Neural progenitor cell (in vitro differentiated cells): Measurements from ENCODE around the gene PLA2G2C. TPM values are rescaled to one million over a fixed set of nuclear protein-coding genes. Genes with fewer than 3 reads are reported as not detected.

Experiments
- DNase-seq: peaks from one replicate; pipeline ENCODE4 v3.0.0-alpha.2; 2016; ENCODE audit warnings: low spot score
- H2AFZ ChIP-seq: fragments of 200-600 bp; sonication (generic); replicated peaks from 2 replicates; pipeline ENCODE4 v1.6.1; 2016; ENCODE audit warnings: antibody characterized with exemption
- H3F3A ChIP-seq: fragments of 200-600 bp; sonication (generic); 2 replicates; pipeline ENCODE4 v1.6.1; 2016; ENCODE audit warnings: antibody characterized with exemption, low read depth
- H3K27ac ChIP-seq: fragments of 200-600 bp; sonication (generic); 2 replicates; pipeline ENCODE4 v1.5.1; 2016; ENCODE audit warnings: mild to moderate bottlenecking
- H3K27me3 ChIP-seq: fragments of 200-600 bp; sonication (generic); 2 replicates; pipeline ENCODE4 v1.6.1; 2016; ENCODE audit warnings: mild to moderate bottlenecking, moderate library complexity
- H3K36me3 ChIP-seq: fragments of 200-600 bp; sonication (generic); 2 replicates; pipeline ENCODE4 v1.5.1; 2016
- H3K4me1 ChIP-seq: fragments of 200-600 bp; sonication (generic); 2 replicates; pipeline ENCODE4 v1.6.1; 2016; ENCODE audit warnings: mixed run types
- H3K4me2 ChIP-seq: fragments of 200-600 bp; sonication (generic); 2 replicates; pipeline ENCODE4 v1.6.1; 2016
- H3K4me3 ChIP-seq: fragments of 200-600 bp; sonication (generic); 2 replicates; pipeline ENCODE4 v1.5.1; 2016
- H3K79me2 ChIP-seq: fragments of 200-600 bp; sonication (generic); 2 replicates; pipeline ENCODE4 v1.6.1; 2016; ENCODE audit warnings: low read depth
- H3K9ac ChIP-seq: fragments of 200-600 bp; sonication (generic); 2 replicates; pipeline ENCODE4 v1.6.1; 2016
- H3K9me3 ChIP-seq: fragments of 200-600 bp; sonication (generic); 2 replicates; pipeline ENCODE4 v1.5.1; 2016; ENCODE audit warnings: low read depth
- H4K20me1 ChIP-seq: fragments of 200-600 bp; sonication (generic); 2 replicates; pipeline ENCODE4 v1.6.1; 2016; ENCODE audit warnings: low read depth
- H3K27ac Mint-ChIP-seq: 3 replicates; pipeline ENCODE4 v1.8.0; 2021; ENCODE audit warnings: mixed read lengths
- H3K27me3 Mint-ChIP-seq: 2 replicates; pipeline ENCODE4 v1.8.0; 2022; ENCODE audit warnings: low read depth, mild to moderate bottlenecking, inconsistent platforms, moderate library complexity, mixed read lengths; ENCODE audit not compliant: insufficient read depth
- H3K36me3 Mint-ChIP-seq: 3 replicates; pipeline ENCODE4 v1.8.0; 2021; ENCODE audit warnings: mixed read lengths
- H3K4me1 Mint-ChIP-seq: 3 replicates; pipeline ENCODE4 v1.8.0; 2021; ENCODE audit warnings: mixed read lengths
- H3K4me3 Mint-ChIP-seq: 3 replicates; pipeline ENCODE4 v1.8.0; 2021; ENCODE audit warnings: mild to moderate bottlenecking, moderate library complexity, mixed read lengths
- H3K9me3 Mint-ChIP-seq: 3 replicates; pipeline ENCODE4 v1.8.0; 2020; ENCODE audit warnings: mixed read lengths
- CTCF ChIP-seq: fragments of 200-600 bp; sonication (generic); IDR thresholded peaks from 2 replicates; pipeline ENCODE4 v1.5.1; 2017; ENCODE audit warnings: antibody characterized with exemption, mild to moderate bottlenecking
- EZH2 ChIP-seq: fragments of 200-600 bp; sonication (generic); IDR thresholded peaks from 2 replicates; pipeline ENCODE4 v1.6.1; 2017; ENCODE audit warnings: antibody characterized with exemption, mild to moderate bottlenecking, moderate library complexity
- EZH2phosphoT487 ChIP-seq: fragments of 200-600 bp; sonication (generic); IDR thresholded peaks from 2 replicates; pipeline ENCODE4 v1.6.1; 2017; ENCODE audit warnings: antibody characterized with exemption
- total RNA-seq: library from RNA; depleted of rRNA; stranded (reverse); fragments of >200 nt; gene quantifications from 2 replicates; pipeline ENCODE4 v1.2.3, GENCODE V29; 2015; ENCODE audit warnings: low replicate concordance

Gene PLA2G2C
- total RNA-seq, 1 donor from 2014 or later, result not detected

- no peaks in the 10 kb centered on the region for H3K27me3 ChIP-seq
- DNase-seq, result no peak
- no peak overlapping the region for H3K27ac Mint-ChIP-seq
- H3K9me3 ChIP-seq, result no peaks in the 10 kb centered on the region
- no peak overlapping the region for H2AFZ ChIP-seq
- TF ChIP-seq EZH2phosphoT487 (no peak), EZH2 (no peak), CTCF (no peak)
- no peak overlapping the region for H3K27ac ChIP-seq
- no peak overlapping the region for H3K4me3 ChIP-seq
- H3K79me2 ChIP-seq, result no peaks in the 10 kb centered on the region
- no peak overlapping the region for H3K9ac ChIP-seq
- H3F3A ChIP-seq, result no peaks in the 10 kb centered on the region
- H4K20me1 ChIP-seq, result no peaks in the 10 kb centered on the region
- H3K36me3 Mint-ChIP-seq, result no peaks in the 10 kb centered on the region
- H3K4me1 Mint-ChIP-seq, result no peaks in the 10 kb centered on the region
- peaks cover 3% of the 10 kb centered on the region for H3K9me3 Mint-ChIP-seq
- H3K36me3 ChIP-seq, result no peaks in the 10 kb centered on the region
- no peak overlapping the region for H3K4me3 Mint-ChIP-seq
- H3K4me2 ChIP-seq, result no peak overlapping the region
- H3K4me1 ChIP-seq, result no peaks in the 10 kb centered on the region
- peaks cover 7% of the 10 kb centered on the region for H3K27me3 Mint-ChIP-seq
These were observed 62.4 kb downstream of the PLA2G2C start for GRCh38 chr1:20123722-20124455.

DNA sequence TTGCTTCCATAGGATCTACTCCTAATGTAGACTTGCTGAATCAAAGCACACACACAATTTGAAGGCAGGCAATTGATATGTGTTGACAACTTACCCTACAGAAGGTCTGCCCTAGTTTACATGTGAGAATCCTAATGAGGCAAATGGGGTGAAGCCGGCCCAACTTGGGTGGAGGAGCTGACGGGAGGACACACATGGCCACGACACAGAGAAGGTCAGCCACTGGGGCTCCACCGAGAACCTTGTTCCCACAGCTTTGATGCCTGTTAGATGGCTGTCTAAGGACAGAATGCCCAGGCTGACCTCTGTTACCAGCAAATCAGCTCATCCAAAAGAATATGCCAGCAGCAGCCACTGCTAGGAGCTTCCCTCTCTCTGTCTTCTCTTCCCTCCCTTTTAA is 65.5 kb downstream of the PLA2G2C start:
- DNase-seq, result no peak
- Mint-ChIP-seq H3K36me3 (no peaks in the 10 kb centered on the region), H3K27me3 (peaks cover 8% of the 10 kb centered on the region), H3K27ac (no peak overlapping the region), H3K4me1 (no peaks in the 10 kb centered on the region), H3K9me3 (no peaks in the 10 kb centered on the region), H3K4me3 (no peak overlapping the region)
- no peak overlapping the region for H2AFZ ChIP-seq
- H3K27ac ChIP-seq, result no peak overlapping the region
- H3K4me3 ChIP-seq, result no peak overlapping the region
- no peak overlapping the region for H3K9ac ChIP-seq
- no peaks in the 10 kb centered on the region for H3K9me3 ChIP-seq
- no peaks in the 10 kb centered on the region for H4K20me1 ChIP-seq
- TF ChIP-seq EZH2, result no peak
- TF ChIP-seq CTCF, result no peak
- TF ChIP-seq EZH2phosphoT487, result no peak
- no peaks in the 10 kb centered on the region for H3K36me3 ChIP-seq
- no peak overlapping the region for H3K4me2 ChIP-seq
- H3K27me3 ChIP-seq, result no peaks in the 10 kb centered on the region
- H3K4me1 ChIP-seq, result no peaks in the 10 kb centered on the region
- H3K79me2 ChIP-seq, result no peaks in the 10 kb centered on the region
- H3F3A ChIP-seq, result no peaks in the 10 kb centered on the region

DNA sequence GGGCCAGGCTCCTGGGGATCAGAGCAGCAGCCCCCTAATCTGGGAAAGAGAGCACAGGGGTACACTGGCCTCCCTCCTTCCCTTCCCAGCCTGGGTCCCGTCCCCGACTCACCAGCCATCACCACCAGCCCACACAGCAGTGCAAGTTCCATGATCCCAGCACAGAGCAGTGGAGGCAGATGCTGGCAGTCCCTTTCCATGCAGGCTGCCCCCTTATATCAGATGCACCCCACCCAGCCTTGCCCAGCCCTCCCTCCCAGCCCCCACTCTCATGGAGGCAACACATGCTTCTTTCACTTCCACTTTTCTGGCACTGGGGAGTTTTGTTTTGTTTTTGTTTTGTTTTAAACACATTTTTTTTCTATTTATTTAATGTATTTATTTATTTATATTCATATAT is 67.0 kb downstream of the PLA2G2C start, which contains the start of gene PLA2G2D:
PLA2G2D (minus strand) TSS at position 190 of the 400 bp plus-strand sequence; CDS start at position 152, 38 bp downstream.
- H3K4me3 Mint-ChIP-seq, result no peak within 1 kb of the TSS
- no peak for DNase-seq
- TF ChIP-seq EZH2 (no peak), EZH2phosphoT487 (no peak), CTCF (no peak)

More for the DNA sequence above, 67.0 kb downstream of the PLA2G2C start, which contains the start of gene PLA2G2D:
- Histone ChIP-seq H2AFZ (no peak within 1 kb of the TSS), H3K36me3 (no peaks in the 10 kb centered on the region), H3K9ac (no peak within 1 kb of the TSS), H3K4me2 (no peak within 1 kb of the TSS), H3K79me2 (no peaks in the 10 kb centered on the region), H3F3A (no peaks in the 10 kb centered on the region), H3K27ac (no peak within 1 kb of the TSS), H3K27me3 (no peaks in the 10 kb centered on the region), H4K20me1 (no peaks in the 10 kb centered on the region), H3K9me3 (no peaks in the 10 kb centered on the region), H3K4me3 (no peak within 1 kb of the TSS), H3K4me1 (no peaks in the 10 kb centered on the region)
- H3K9me3 Mint-ChIP-seq, result no peaks in the 10 kb centered on the region
- H3K4me1 Mint-ChIP-seq, result no peaks in the 10 kb centered on the region
- H3K27me3 Mint-ChIP-seq, result peaks cover 10% of the 10 kb centered on the region
- no peaks in the 10 kb centered on the region for H3K36me3 Mint-ChIP-seq
- H3K27ac Mint-ChIP-seq, result no peak within 1 kb of the TSS
